ENCODE data around the gene RFC3. TPM values are rescaled to one million over a fixed set of nuclear protein-coding genes. Genes with fewer than 3 reads are reported as not detected.

The RFC3 gene
- total RNA-seq, 1 experiment from 2014 or later, result 321 TPM

GRCh38 chr13:33817513-33817900 lies 442 bp upstream of the RFC3 start:
- H2AFZ ChIP-seq (ENCODE audit: low read length), result no peak overlapping the region

GRCh38 chr13:33825083-33825482 lies 7.1 kb downstream of the RFC3 start:
- DNase-seq, result peak; percentile 45
- Histone ChIP-seq H3K4me3 (ENCODE audit: low read length) (peak overlapping the region; percentile 77), H3K9me3 (ENCODE audit: low read length) (no peaks in the 10 kb centered on the region), H3K4me2 (ENCODE audit: low read depth, low read length, poor library complexity, severe bottlenecking) (peak overlapping the region; percentile 89), H3K9me2 (replicated peaks; ENCODE audit: insufficient read depth, low read length) (no peaks in the 10 kb centered on the region), H3K36me3 (ENCODE audit: insufficient read depth, low read length) (peaks cover 96% of the 10 kb centered on the region), H3K9ac (ENCODE audit: low read length) (peak overlapping the region; percentile 71; the same call in 1 of the 2 replicates), H3K4me1 (ENCODE audit: low read length) (peaks cover 97% of the 10 kb centered on the region), H3K27me3 (ENCODE audit: low read length) (no peaks in the 10 kb centered on the region), H3K79me2 (ENCODE audit: low read length) (peaks cover 100% of the 10 kb centered on the region), H2AFZ (ENCODE audit: low read length) (no peak overlapping the region), H3K27ac (ENCODE audit: low read length) (peak overlapping the region; percentile 96), H4K20me1 (ENCODE audit: insufficient read depth, low read depth, low read length) (peaks cover 11% of the 10 kb centered on the region)

More at GRCh38 chr13:33817513-33817900, 442 bp upstream of the RFC3 start:
- Histone ChIP-seq H3K9ac (ENCODE audit: low read length) (peak overlapping the region; percentile 82), H3K36me3 (ENCODE audit: insufficient read depth, low read length) (peaks cover 33% of the 10 kb centered on the region), H3K27ac (ENCODE audit: low read length) (peak overlapping the region; percentile 96), H3K4me3 (ENCODE audit: low read length) (peak overlapping the region; percentile 77), H3K4me1 (ENCODE audit: low read length) (peaks cover 55% of the 10 kb centered on the region), H3K27me3 (ENCODE audit: low read length) (no peaks in the 10 kb centered on the region), H4K20me1 (ENCODE audit: insufficient read depth, low read depth, low read length) (no peaks in the 10 kb centered on the region), H3K9me2 (replicated peaks; ENCODE audit: insufficient read depth, low read length) (no peaks in the 10 kb centered on the region), H3K4me2 (ENCODE audit: low read depth, low read length, poor library complexity, severe bottlenecking) (peak overlapping the region; percentile 89), H3K9me3 (ENCODE audit: low read length) (no peaks in the 10 kb centered on the region), H3K79me2 (ENCODE audit: low read length) (peaks cover 46% of the 10 kb centered on the region)
- no peak for DNase-seq

- Histone ChIP-seq H3K9ac (ENCODE audit: low read length) (no peak overlapping the region), H3K4me3 (ENCODE audit: low read length) (no peak overlapping the region), H3K9me3 (ENCODE audit: low read length) (no peaks in the 10 kb centered on the region), H3K79me2 (ENCODE audit: low read length) (peaks cover 99% of the 10 kb centered on the region), H3K27me3 (ENCODE audit: low read length) (no peaks in the 10 kb centered on the region), H3K4me2 (ENCODE audit: low read depth, low read length, poor library complexity, severe bottlenecking) (peak overlapping the region; percentile 89), H3K27ac (ENCODE audit: low read length) (peak overlapping the region; percentile 96), H4K20me1 (ENCODE audit: insufficient read depth, low read depth, low read length) (peaks cover 14% of the 10 kb centered on the region), H3K9me2 (replicated peaks; ENCODE audit: insufficient read depth, low read length) (no peaks in the 10 kb centered on the region), H2AFZ (ENCODE audit: low read length) (no peak overlapping the region), H3K36me3 (ENCODE audit: insufficient read depth, low read length) (peaks cover 97% of the 10 kb centered on the region), H3K4me1 (ENCODE audit: low read length) (peaks cover 88% of the 10 kb centered on the region)
- no peak for DNase-seq
Measured at GRCh38 chr13:33827139-33827538, 9.2 kb downstream of the RFC3 start.

GRCh38 chr13:33828431-33829129 lies 10.6 kb downstream of the RFC3 start:
- Histone ChIP-seq H3K4me1 (ENCODE audit: low read length) (peaks cover 82% of the 10 kb centered on the region), H3K36me3 (ENCODE audit: insufficient read depth, low read length) (peaks cover 95% of the 10 kb centered on the region), H3K27me3 (ENCODE audit: low read length) (no peaks in the 10 kb centered on the region), H3K4me3 (ENCODE audit: low read length) (no peak overlapping the region), H3K4me2 (ENCODE audit: low read depth, low read length, poor library complexity, severe bottlenecking) (peak overlapping the region; percentile 8), H3K27ac (ENCODE audit: low read length) (peak overlapping the region; percentile 96), H4K20me1 (ENCODE audit: insufficient read depth, low read depth, low read length) (peaks cover 18% of the 10 kb centered on the region), H3K9ac (ENCODE audit: low read length) (peak overlapping the region; percentile 14; the same call in 1 of the 2 replicates), H2AFZ (ENCODE audit: low read length) (no peak overlapping the region), H3K79me2 (ENCODE audit: low read length) (peaks cover 97% of the 10 kb centered on the region), H3K9me2 (replicated peaks; ENCODE audit: insufficient read depth, low read length) (no peaks in the 10 kb centered on the region), H3K9me3 (ENCODE audit: low read length) (no peaks in the 10 kb centered on the region)
- DNase-seq, result peak; percentile 49

- Histone ChIP-seq H3K9me3 (ENCODE audit: low read length) (no peaks in the 10 kb centered on the region), H3K9ac (ENCODE audit: low read length) (no peak overlapping the region), H4K20me1 (ENCODE audit: insufficient read depth, low read depth, low read length) (peaks cover 15% of the 10 kb centered on the region), H3K4me3 (ENCODE audit: low read length) (no peak overlapping the region), H3K79me2 (ENCODE audit: low read length) (peaks cover 94% of the 10 kb centered on the region), H2AFZ (ENCODE audit: low read length) (no peak overlapping the region), H3K4me1 (ENCODE audit: low read length) (peaks cover 73% of the 10 kb centered on the region), H3K27me3 (ENCODE audit: low read length) (no peaks in the 10 kb centered on the region), H3K27ac (ENCODE audit: low read length) (peak overlapping the region; percentile 32), H3K4me2 (ENCODE audit: low read depth, low read length, poor library complexity, severe bottlenecking) (no peak overlapping the region), H3K36me3 (ENCODE audit: insufficient read depth, low read length) (peaks cover 94% of the 10 kb centered on the region), H3K9me2 (replicated peaks; ENCODE audit: insufficient read depth, low read length) (no peaks in the 10 kb centered on the region)
- DNase-seq, result no peak
Measured at GRCh38 chr13:33832872-33833271, 14.9 kb downstream of the RFC3 start.

GRCh38 chr13:33838647-33839046 lies 20.7 kb downstream of the RFC3 start:
- peaks cover 89% of the 10 kb centered on the region for H3K79me2 ChIP-seq (ENCODE audit: low read length)
- peaks cover 96% of the 10 kb centered on the region for H3K36me3 ChIP-seq (ENCODE audit: insufficient read depth, low read length)
- no peak overlapping the region for H3K4me3 ChIP-seq (ENCODE audit: low read length)
- DNase-seq, result no peak
- no peak overlapping the region for H3K9ac ChIP-seq (ENCODE audit: low read length)
- no peaks in the 10 kb centered on the region for H3K9me3 ChIP-seq (ENCODE audit: low read length)
- peaks cover 90% of the 10 kb centered on the region for H3K4me1 ChIP-seq (ENCODE audit: low read length)
- no peak overlapping the region for H3K4me2 ChIP-seq (ENCODE audit: low read depth, low read length, poor library complexity, severe bottlenecking)
- peak overlapping the region; percentile 96 for H3K27ac ChIP-seq (ENCODE audit: low read length)
- no peaks in the 10 kb centered on the region for H3K27me3 ChIP-seq (ENCODE audit: low read length)
- no peaks in the 10 kb centered on the region for H4K20me1 ChIP-seq (ENCODE audit: insufficient read depth, low read depth, low read length)
- H3K9me2 ChIP-seq (replicated peaks; ENCODE audit: insufficient read depth, low read length), result no peaks in the 10 kb centered on the region
- H2AFZ ChIP-seq (ENCODE audit: low read length), result no peak overlapping the region

- no peak for DNase-seq
- H3K36me3 ChIP-seq (ENCODE audit: insufficient read depth, low read length), result peaks cover 98% of the 10 kb centered on the region
Measured at GRCh38 chr13:33840402-33840801, 22.5 kb downstream of the RFC3 start.

GRCh38 chr13:33842207-33842606 lies 24.3 kb downstream of the RFC3 start:
- peaks cover 95% of the 10 kb centered on the region for H3K36me3 ChIP-seq (ENCODE audit: insufficient read depth, low read length)
- no peak overlapping the region for H3K4me3 ChIP-seq (ENCODE audit: low read length)
- no peak overlapping the region for H2AFZ ChIP-seq (ENCODE audit: low read length)
- H4K20me1 ChIP-seq (ENCODE audit: insufficient read depth, low read depth, low read length), result no peaks in the 10 kb centered on the region
- peaks cover 63% of the 10 kb centered on the region for H3K79me2 ChIP-seq (ENCODE audit: low read length)
- H3K9ac ChIP-seq (ENCODE audit: low read length), result no peak overlapping the region
- no peak overlapping the region for H3K4me2 ChIP-seq (ENCODE audit: low read depth, low read length, poor library complexity, severe bottlenecking)
- H3K27ac ChIP-seq (ENCODE audit: low read length), result peak overlapping the region; percentile 96
- H3K9me2 ChIP-seq (replicated peaks; ENCODE audit: insufficient read depth, low read length), result no peaks in the 10 kb centered on the region
- peaks cover 98% of the 10 kb centered on the region for H3K4me1 ChIP-seq (ENCODE audit: low read length)
- no peak for DNase-seq
- no peaks in the 10 kb centered on the region for H3K27me3 ChIP-seq (ENCODE audit: low read length)
- H3K9me3 ChIP-seq (ENCODE audit: low read length), result no peaks in the 10 kb centered on the region

More at GRCh38 chr13:33840402-33840801, 22.5 kb downstream of the RFC3 start:
- no peaks in the 10 kb centered on the region for H3K9me2 ChIP-seq (replicated peaks; ENCODE audit: insufficient read depth, low read length)
- no peak overlapping the region for H3K4me2 ChIP-seq (ENCODE audit: low read depth, low read length, poor library complexity, severe bottlenecking)
- H3K9me3 ChIP-seq (ENCODE audit: low read length), result no peaks in the 10 kb centered on the region
- H3K27ac ChIP-seq (ENCODE audit: low read length), result peak overlapping the region; percentile 96
- no peak overlapping the region for H3K4me3 ChIP-seq (ENCODE audit: low read length)
- peaks cover 97% of the 10 kb centered on the region for H3K4me1 ChIP-seq (ENCODE audit: low read length)
- H2AFZ ChIP-seq (ENCODE audit: low read length), result no peak overlapping the region
- H3K79me2 ChIP-seq (ENCODE audit: low read length), result peaks cover 80% of the 10 kb centered on the region
- no peaks in the 10 kb centered on the region for H4K20me1 ChIP-seq (ENCODE audit: insufficient read depth, low read depth, low read length)
- no peak overlapping the region for H3K9ac ChIP-seq (ENCODE audit: low read length)
- no peaks in the 10 kb centered on the region for H3K27me3 ChIP-seq (ENCODE audit: low read length)
